B cell (primary cell): ENCODE results near the gene KRT79.

ENCODE experiments used
- CTCF ChIP-seq: fragments of 200-600 bp; IDR thresholded peaks from one replicate; pipeline ENCODE4 v1.8.0; 2022; ENCODE audit warnings: antibody characterized with exemption, mild to moderate bottlenecking
- EZH2 ChIP-seq: IDR thresholded peaks from 2 replicates; pipeline ENCODE4 v1.6.1; 2012; ENCODE audit warnings: borderline replicate concordance, low read depth, mild to moderate bottlenecking, moderate library complexity, low read length; ENCODE audit not compliant: insufficient read depth, poor library complexity, severe bottlenecking

- TF ChIP-seq CTCF (no peak), EZH2 (no peak)
Observed at GRCh38 chr12:52872644-52873389, 38.7 kb upstream of the KRT79 start.
